Measurements from ENCODE around the gene C2orf49.

The C2orf49 gene

DNA sequence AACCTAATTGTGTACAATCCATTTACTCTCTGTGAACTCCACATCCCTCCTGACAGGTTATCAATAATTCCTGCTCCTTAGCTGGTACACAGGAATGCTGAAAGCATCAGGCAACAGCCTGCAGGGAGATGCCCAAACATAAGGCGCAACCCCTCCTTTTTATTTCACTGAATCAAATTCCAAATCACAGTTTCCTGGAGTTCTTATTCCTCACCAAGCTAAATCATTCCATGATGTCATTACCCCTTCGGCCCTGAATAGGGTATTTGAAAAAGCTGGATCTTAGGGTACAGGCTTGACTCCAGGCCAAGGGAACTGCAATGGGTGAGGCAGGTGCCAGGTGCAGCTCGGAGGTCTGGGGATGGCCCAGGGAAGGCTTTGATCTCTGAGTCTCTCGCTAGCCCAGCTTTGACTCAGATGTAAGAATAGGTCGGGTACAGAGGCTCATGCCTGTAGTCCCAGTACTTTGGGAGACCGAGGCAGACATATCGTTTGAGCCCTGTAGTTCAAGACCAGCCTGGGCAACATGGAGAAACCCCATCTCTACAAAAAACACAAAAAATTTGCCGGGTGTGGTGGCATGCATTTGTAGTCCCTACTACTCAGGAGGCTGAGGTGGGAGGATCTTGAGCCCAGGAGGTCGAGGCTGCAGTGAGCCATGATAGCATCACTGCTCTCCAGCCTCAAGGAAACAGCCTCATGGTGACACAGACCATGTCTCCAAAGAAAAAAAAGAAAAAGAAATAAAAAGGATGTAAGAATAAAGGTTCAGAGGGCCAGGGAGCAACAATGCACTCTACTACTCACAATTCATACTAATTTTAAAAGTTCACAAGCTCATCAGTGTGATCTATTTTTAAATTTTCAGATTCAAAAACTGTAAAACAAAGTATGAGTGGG lies 54.7 kb downstream of the C2orf49 start:
- TF ChIP-seq GATA3 (IDR thresholded peaks at IDR 0.05; ENCODE audit: low read depth, low read length) (no peak), GATA2 (IDR thresholded peaks at IDR 0.05; ENCODE audit: low read depth, low read length) (no peak)

DNA sequence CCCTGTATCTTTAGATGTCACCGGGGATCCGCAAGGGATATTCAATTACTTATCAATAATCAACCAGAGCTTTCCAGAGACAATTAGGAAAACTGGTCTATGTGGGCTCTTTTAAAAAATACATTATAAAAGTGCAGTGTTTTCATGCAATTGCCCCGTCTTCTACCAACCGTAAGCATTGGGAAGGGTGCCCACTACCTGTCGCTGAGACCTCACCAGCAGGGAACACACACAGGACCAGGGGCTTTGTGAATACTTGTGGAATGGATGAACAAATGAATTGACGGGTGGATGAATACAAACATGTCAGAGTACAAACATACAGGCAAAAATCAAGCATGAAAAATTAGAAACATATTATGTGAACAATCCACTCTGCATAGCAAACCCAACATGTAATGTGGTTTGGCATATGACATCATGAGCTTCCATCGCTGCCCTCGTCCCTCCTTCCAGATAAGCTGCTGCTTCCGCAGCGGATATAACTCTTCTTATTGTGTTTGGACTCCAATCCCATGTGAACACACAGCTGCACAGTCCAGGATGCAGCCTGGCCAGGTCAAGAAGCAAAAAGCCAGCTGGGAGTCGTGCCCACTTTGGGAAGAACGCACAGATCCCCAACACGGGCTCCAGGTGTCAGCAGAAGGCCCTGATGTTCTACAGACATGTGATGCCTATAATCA lies 56.2 kb downstream of the C2orf49 start:
- TF ChIP-seq GATA3 (IDR thresholded peaks at IDR 0.05; ENCODE audit: low read depth, low read length) (no peak), GATA2 (IDR thresholded peaks at IDR 0.05; ENCODE audit: low read depth, low read length) (no peak)

DNA sequence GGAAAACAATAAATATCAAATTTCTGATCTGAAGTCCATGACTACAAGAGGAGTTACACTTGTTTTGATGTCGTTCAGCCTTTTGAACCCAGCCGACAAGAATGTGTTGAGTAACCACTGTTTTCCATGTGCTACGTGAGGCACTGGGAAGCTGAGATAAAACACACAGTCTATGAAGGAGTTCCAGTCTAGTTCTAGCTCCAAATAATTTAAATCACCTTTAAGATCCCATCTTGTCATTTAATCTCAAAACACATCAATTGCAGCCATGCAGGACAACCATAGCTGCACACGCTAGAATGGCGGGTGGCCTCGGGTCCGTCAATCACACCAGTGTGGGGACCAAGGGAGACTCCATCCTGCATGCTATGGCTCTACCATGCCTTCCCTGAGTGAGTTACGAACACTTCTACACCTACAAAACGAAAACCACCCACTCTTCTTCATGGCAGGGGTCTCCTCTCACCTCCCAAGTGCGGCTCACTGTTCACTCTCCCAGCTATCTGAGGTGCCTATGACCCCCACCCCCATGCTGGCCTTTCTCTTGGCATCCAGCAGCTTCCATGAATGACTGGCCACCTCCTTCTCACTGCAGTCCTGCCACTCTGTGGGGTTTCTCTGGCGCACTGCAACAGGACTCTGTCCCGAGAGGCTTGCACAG lies 57.7 kb downstream of the C2orf49 start:
- TF ChIP-seq GATA2 (IDR thresholded peaks at IDR 0.05; ENCODE audit: low read depth, low read length): no peak
- no peak for TF ChIP-seq GATA3 (IDR thresholded peaks at IDR 0.05; ENCODE audit: low read depth, low read length)

DNA sequence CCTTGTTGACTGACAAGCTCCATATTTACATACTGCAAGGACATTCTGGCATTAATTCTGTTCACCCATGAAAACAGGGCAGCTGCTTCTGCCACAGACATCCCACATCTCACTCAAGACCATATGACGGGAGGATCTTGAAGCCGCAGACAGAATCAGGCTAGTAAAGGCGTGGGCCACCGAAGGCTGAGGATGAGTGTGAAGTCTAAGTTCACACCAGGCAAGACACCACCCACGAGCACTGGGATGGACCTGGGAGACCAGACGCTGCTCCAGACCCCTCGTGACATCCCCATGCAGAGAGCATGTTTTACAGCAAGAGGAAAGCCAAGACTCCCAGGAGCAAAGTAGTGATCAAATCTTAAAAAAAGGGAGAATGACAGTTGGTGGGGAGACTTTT lies 58.4 kb downstream of the C2orf49 start:
- TF ChIP-seq GATA3 (IDR thresholded peaks at IDR 0.05; ENCODE audit: low read depth, low read length) (no peak), GATA2 (IDR thresholded peaks at IDR 0.05; ENCODE audit: low read depth, low read length) (no peak)

DNA sequence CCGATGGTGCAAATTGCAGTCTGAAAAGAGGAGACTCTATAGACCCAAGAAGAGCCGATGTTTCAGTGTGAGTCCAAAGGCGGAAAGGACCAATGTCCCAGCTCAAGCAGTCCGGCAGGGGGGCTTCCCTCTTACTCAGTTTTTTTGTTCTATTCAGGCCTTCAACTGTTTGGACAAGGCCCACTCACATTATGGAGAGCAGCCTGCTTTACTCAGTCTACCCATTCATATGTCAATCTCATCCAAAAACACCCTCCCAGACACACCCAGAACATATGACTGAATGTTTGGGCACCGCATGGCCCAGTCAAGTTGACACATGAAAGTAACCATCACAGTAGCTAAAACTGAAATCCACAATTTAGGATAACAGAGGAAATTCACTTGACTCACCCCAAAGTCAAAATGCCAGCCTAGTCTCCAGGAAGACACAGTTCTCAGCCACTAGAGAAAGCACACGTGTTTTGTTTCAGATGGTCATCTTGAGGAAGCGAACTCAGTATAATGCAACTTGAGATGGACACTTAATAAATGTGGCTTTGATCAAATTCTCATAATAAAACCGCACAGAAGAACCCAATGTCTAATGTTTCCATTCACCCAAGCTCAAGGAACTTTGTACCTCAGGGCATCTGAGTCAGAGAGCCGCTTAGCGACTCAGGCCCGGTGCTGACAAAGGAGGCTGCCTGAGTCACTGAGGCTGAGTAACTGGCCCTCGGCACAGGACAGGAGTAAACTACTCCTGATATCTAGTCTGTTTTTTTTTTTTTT lies 59.1 kb downstream of the C2orf49 start:
- TF ChIP-seq GATA2 (IDR thresholded peaks at IDR 0.05; ENCODE audit: low read depth, low read length): no peak
- TF ChIP-seq GATA3 (IDR thresholded peaks at IDR 0.05; ENCODE audit: low read depth, low read length): no peak

DNA sequence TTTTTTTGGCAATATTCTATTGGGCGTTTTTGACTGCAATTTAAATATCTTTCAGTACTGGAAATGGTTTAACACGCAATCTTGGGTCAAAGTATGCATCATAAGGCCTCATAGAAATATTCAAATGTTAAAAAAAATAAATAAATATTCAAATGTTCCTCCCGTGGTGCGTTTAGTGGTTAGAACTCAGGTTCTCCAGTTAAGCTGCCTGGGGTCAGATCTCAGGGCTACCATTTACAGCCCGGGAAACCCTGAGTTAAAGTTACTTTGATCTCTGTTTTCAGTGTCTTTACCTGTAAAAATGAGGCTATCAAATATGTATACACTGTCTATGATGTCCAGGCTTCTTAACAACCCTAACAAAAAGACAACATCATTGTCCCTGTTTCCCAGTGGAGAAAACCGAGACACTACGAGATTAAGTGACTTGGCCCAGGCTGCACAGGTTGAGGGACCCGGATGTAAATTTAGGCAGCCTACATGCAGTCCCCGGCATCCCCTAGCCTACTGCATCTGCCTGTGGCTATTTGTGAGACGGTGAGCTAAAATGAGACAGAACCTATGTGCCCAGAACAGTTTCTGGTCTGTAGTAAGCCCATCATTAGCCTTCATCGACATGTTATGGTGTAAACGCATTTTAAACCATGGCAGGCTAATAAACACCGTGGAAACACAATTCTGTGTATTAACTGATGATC lies 59.8 kb downstream of the C2orf49 start:
- TF ChIP-seq GATA3 (IDR thresholded peaks at IDR 0.05; ENCODE audit: low read depth, low read length) (no peak), GATA2 (IDR thresholded peaks at IDR 0.05; ENCODE audit: low read depth, low read length) (no peak)

DNA sequence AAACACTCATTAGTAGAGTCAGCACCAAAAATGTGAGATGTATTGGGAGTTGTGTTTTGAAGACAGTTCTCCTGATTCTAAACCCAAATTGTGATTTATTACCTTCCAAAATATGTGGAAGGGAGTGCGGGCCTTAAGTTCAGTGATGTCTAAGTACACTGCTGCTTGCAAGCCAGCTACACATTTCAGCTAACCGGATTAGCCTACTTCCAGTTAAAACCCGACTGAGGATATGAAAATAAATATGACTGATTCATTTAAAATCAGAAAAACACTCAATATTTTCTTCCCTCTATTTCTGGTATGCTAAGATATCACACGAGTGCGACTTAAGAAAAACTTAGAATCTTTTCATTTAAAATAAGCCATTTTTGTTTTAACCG lies 60.6 kb downstream of the C2orf49 start:
- no peak for TF ChIP-seq GATA2 (IDR thresholded peaks at IDR 0.05; ENCODE audit: low read depth, low read length)
- no peak for TF ChIP-seq GATA3 (IDR thresholded peaks at IDR 0.05; ENCODE audit: low read depth, low read length)

DNA sequence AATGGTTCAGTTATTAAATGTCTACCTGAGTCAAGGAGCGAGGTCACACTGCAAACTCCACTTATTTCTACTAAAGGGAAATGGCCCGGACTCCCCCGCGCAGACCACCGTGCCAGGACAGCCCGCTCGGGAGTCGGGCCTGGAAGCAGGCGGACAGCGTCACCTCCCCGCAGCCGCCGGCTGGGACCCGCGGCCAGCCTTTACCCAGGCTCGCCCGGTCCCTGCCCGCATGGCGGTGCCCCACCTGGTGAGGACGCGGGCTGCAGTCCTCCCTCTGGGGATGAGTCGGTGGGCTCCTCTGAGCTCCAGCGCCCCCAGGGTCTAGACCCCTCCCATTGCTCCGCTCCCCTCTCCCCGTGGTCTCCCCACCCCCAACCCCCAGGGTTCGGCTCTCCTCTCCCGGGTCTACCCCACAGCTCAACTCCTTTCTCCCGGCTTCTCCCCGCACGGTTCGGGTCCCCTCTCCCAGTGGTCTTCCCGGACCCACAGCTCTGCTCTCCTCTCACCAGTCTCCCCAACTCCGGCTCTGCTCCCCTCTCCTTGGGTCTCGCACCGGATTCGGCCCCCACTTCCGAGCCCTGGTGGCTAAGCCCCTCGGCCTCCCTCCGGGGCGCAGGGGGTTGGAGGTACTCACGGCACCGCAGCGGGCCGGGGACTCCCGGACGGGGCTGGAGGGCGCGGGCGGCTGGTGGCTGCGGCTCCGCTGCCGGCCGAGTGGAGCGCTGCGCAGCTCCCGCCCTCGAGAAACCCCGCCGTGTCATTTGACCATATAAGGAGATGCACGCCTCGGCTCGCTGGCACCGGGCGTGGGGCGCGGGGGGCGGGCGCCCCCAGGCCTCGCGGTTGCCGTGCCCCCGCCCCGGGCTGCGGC lies 61.2 kb downstream of the C2orf49 start, which contains the start of gene FHL2:
Gene FHL2, minus strand, starts transcription at position 716 of the 871 bp plus-strand sequence. CDS start 12,535 bp downstream, outside the sequence.
- no peak for TF ChIP-seq GATA2 (IDR thresholded peaks at IDR 0.05; ENCODE audit: low read depth, low read length)
- TF ChIP-seq GATA3 (IDR thresholded peaks at IDR 0.05; ENCODE audit: low read depth, low read length): no peak

Data from SH-SY5Y (cell line).